DMS53 treated with DMSO at 0.1 percent for 48 hours (cell line): ENCODE data around the gene OFD1.
A peak's percentile ranks its signal among the peaks of the same experiment; 100 is the strongest.

ENCODE experiments used
- DNase-seq: peaks from one replicate; lab custom pipeline; 2025; ENCODE audit not compliant: unreplicated experiment; lab: John Stamatoyannopoulos, UW

OFD1 gene, protein sequence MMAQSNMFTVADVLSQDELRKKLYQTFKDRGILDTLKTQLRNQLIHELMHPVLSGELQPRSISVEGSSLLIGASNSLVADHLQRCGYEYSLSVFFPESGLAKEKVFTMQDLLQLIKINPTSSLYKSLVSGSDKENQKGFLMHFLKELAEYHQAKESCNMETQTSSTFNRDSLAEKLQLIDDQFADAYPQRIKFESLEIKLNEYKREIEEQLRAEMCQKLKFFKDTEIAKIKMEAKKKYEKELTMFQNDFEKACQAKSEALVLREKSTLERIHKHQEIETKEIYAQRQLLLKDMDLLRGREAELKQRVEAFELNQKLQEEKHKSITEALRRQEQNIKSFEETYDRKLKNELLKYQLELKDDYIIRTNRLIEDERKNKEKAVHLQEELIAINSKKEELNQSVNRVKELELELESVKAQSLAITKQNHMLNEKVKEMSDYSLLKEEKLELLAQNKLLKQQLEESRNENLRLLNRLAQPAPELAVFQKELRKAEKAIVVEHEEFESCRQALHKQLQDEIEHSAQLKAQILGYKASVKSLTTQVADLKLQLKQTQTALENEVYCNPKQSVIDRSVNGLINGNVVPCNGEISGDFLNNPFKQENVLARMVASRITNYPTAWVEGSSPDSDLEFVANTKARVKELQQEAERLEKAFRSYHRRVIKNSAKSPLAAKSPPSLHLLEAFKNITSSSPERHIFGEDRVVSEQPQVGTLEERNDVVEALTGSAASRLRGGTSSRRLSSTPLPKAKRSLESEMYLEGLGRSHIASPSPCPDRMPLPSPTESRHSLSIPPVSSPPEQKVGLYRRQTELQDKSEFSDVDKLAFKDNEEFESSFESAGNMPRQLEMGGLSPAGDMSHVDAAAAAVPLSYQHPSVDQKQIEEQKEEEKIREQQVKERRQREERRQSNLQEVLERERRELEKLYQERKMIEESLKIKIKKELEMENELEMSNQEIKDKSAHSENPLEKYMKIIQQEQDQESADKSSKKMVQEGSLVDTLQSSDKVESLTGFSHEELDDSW

DNA sequence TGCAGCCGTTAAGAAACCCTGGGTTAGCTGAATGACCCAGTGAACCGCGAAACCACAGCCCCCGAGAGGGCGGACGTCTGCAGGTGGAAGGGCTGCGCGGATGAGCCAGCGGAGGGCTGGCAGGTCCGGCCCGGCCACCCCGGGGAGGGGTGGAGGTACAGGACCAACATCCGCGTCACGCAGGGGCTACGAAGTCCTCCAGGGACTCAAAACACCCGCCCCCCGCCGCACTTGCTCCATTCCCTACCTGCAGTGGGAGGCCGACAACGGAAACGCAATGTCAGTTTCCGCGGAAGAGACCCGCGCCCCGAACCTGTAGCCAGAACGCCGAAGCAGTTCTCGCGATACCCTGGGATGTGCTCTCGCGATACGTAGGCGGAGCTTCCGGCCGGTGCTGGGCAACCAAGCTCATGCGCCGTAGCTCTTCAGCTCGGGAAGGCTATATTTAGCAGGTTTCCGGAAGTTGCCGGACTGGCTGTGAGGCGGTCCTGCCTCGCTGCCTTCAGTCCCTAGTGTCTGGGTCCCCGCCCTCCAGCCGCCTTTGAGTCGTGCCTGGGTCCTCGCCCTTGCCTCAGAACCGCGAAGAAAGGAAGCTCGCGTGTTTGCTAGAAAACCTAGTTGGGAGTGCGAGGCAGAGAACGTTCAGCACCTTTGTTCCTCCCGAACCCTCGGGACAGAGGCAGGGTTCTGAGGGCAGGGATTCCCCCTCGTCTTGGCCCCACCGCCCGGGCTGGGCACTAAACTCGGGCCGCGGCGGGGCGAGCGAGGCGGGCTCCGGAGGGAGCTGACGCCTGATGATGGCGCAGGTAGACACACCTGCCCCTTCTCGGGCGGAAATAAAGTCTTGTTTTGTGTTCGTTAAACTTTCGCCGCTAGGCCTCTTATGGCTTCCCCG, at the start of gene OFD1, which contains the start of gene TRAPPC2:
Gene OFD1 (plus strand): TSS at position 471 of the 895 bp plus-strand sequence. CDS start 324 bp downstream, at position 795.
Gene TRAPPC2 (minus strand): TSS at position 343 of the 895 bp plus-strand sequence. CDS start 14,657 bp downstream, outside the sequence.
- DNase-seq = peak; percentile 72

DNA sequence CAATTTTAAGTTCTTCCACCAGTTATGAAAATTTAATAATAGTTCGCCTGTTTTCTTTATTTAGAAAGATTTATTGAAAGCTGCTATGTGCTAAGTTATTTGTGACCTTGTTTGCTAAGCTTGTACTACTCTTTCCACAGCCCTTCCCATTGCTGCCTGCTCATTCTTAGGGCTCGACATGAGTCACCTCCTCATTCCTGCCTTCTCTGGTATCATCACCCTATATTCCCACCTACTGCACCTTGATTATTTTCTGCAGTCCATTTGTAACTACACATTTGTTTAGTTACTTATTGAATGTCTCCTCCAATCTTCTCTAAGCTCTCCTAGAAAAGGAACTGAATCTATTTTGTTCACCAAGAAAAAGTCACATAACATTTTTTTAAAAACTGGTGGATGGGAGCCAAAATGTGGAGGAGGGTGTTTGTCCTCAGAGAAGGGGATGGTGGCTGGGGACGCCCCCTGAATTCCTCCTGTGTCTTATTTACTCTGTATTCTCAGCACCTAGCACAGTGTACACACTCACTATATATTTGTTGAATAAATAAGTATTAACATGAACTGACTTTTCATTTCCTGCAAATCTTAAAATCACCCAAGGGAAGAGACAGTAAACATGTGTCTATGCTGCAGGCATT, 49.3 kb upstream of the OFD1 start:
- no peak for DNase-seq

DNA sequence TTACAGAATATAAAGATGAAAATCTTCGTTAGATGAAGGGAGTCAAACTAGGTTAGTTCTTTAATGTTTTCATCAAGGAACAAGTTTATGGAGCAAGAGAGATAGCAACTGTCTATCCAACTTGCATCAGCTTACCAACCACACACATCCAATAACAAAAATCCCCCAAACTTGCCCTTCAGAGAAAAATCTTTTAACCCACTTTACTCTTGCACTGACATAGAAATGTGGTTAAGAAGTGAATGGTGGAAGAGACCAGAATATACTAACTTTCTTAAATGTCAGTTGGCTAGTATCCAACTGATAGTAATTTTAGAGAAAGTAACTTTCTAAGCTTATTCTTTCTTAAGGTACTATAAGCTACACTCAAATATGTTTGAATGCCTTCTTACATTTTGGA, 47.3 kb upstream of the OFD1 start:
- DNase-seq = no peak

DNA sequence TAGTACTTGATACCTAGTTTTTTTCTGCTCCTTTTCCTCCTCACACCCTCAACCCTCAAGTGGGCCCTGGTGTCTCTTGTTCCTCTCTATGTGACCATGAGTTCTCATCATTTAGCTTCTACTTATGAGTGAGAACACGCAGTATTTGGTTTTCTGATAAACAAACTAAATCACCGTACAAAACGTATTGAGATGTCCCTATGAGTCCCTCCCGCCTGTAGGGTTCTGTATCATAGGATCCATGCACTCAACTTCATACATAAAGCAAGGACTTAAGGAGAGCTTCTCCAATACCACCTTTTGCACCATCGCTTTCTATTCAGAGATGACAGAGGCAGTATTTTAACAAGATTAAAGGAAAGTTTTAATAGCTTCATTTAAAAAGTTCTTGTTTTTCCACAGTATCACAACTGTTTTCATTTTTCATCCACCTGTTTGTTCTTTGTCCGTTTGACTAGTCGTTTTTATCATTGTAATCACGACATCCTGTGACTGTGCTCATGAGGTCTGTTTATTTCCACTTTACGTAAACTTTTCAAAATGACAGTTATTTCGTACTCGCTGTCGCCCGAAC, 46.1 kb upstream of the OFD1 start:
- no peak for DNase-seq

DNA sequence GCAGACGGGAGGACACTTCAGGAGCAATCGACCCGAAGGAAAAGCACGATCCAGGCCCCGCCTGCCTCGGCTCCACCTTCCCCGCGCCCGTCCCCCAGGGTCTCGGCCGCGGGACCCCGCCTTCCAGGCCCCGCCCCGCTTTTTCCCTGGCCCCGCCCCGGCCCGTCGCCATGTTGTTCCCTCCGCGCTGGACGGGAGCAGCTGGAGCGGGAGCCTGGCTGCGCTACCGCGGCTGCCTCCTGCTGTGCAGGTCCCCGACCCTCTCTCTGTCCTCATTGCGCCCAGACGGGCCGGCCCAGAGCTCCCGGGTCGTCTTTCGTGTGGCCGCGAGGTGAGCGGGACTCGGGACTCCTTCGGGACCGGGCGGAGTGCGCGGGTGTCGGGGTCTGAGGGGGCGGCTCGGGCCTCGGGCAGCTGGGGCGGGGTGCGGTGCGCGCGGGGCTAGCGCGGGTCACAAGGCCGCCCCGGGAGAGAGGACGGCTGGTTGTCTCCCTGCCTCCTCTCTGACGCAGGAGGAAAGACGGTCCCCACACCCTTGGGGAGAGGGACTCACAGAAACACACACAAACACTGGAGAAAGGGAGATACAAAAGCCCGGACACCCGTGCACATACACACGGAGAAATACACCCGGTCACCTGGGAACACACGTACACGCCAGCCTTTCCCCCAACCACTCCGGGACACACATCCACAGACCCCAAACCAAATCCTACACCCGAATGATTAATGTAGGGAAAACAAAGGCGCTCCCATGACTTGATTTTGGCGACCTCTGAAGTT, 45.4 kb upstream of the OFD1 start, which contains the start of gene RAB9A:
Gene RAB9A (plus strand): TSS at position 171 of the 783 bp plus-strand sequence. CDS start 19,619 bp downstream, outside the sequence.
- peak; percentile 11 for DNase-seq

DNA sequence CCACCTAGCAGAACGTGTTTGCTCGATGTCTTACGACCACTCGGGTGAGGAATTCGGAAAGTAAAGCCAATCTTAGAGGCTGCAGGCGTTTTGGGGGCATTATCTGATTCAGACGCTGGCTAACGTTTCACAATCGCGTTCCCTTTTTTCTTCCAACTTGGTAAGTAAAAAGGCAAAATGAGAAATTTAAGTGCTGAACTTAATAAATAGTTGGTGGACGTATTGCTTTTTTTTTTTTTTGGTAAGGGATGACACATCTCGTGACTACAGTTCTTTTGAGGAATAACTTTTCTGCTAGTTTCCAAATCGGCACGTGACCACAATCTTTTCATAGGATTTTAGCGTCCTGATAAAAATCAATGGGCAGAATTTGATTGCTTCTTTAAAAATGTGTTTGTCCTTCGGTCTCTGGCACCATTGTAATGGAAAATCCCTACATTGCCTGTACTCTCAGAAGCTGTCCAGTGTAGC, 44.8 kb upstream of the OFD1 start:
- no peak for DNase-seq

DNA sequence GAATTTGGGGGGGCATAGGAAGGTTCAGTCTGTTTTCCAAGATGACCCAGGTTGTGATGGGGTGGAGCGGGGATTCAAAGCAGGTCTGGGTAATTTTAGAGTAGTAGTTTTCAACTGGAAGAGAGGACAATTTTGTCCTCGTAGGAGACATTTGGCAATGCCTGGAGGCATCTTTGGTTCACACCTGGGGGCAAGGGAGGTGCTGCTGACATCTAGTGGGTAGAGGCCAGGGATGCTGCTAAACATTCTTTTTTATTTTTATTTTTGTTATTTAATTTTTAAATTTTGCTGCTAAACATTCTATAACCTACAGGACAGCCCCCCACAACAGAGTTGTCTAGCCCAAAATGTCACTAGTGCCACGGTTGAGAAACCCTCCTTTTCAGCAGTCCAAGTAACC, 43.7 kb upstream of the OFD1 start:
- DNase-seq = no peak

DNA sequence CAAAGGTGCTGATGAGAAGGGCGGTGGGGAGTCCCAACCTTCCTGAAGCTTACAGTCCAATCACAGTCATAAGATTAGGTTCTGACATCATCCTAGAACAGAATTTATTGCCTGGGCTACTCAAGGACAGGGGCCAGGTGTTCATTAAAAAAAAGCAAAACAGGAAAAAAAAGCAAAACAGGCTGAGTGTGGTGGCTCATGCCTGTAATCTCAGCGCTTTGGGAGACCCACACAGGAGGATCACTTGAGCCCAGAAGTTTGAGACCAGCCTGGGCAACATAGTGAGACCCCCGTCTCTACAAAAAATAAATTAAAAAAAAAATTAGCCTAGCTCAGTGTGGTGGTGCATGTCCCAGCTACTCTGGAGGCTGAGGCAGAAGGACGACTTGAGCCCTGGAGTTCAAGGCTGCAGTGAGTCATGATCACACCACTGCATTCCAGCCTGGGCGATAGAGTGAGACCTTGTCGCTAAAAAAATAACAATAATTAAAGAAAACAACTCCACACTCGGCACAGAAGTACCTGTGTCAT, 42.6 kb upstream of the OFD1 start:
- no peak for DNase-seq

DNA sequence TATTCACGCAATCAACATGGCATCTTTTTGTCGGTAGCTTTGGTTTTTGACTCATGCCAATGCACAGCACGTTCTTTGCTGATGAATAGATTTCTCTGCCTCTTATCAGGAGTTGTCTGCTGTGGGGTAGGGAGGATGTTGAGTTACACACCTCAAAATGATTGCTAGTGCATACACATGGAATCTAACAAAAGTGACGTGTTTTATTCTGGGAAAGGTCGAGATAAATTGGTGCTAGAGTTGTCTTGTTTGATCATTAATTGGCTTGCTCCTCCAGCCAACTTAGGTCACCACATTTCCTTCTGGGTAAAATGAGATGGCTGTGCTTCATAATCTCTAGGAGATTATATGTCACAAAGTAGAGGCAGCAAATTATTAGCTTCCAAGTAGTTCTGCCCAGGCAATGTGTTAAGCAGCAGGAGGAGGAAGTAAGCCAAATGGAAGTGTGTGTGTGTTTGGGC, 41.7 kb upstream of the OFD1 start:
- no peak for DNase-seq

DNA sequence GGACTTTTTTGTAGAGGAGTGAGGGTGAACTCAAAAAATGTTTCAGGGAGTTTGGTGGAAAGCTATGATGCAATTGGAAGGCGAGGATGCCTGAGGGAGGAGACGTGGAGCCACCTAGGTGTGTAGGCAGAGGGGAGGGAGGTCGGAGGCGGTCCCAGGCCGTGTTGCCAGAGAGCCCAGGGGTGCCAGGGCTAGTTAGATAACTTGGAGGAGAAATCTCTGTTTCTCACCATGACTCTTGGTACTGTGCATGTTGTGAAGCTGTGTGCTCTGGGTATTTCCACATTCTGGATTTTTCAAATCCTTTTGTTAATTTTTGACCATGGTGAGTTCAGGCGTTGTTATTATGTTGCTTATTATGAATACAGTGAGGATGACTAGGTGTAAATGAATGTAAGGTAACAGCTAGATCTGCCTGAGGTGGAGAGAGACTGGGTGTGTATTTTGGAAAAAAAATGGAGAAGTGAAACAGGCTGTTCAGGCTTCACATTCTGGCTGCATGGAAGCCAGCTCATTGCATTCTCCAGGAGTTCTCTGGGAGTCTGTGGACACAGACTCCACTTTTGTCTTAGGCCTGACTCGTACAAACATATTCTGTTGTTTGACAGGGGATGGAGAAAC, 41.1 kb upstream of the OFD1 start:
- DNase-seq = no peak

DNA sequence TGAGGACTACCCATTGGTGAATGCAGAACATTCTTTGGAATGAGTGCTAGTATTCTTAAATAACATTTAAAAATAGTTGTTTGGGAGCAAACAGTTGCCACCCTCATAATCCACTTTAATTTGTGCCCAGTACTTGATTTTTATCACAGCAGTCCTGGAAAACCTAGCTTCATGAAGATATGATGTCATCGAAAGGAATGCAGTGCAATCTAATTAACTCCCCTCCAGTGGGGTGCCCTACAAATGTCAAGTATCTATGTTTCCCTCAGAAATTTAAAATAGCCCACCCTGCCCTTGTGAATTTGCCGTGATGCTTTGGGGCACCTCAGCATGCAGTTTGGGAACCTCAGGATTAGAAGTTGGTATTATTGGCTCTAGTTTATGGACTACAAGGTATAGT, 40.2 kb upstream of the OFD1 start:
- no peak for DNase-seq

DNA sequence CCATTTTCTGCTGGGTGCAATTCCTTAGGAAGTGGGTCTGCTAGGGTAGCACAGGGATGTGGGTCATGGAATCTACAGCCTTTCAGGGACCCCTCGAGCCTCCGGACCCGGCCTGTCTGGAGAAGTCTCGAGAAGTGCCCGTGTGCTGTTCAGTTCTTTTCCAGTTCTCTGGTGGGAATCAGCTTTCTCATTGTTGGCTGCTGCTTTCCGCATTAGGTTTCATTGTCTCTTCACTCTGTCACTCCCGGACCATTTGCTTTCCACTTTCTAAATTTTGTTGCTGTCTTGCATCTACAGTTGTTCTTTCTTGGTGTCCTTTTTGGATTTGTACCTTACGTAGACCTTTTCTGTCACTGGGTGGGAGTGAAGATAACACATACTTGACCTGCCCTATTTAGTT, 39.6 kb upstream of the OFD1 start:
- DNase-seq = no peak

DNA sequence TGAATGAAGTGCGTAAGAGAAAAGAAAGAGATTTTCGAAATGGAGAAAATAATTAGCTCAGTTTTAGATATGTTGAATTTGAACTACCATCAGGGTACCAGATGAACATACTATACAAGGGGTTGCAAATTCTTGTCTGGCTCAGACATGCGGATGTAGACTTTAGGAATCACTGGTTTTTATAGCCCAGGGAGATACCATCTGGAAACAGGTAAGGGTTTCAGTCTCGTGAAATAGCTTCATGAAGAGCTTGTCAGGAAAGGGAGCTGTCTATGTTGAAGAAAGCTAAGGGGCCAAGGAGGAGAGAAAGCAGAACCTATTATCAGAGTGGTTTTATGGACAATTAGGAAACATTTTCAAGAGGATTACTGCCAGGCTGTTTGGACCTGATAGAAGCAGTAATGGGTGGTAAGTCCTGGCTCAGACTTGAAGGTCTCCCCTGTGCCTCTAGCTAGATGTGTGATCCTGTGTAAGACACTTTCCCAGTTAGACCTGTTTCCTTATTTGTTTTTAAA, 38.9 kb upstream of the OFD1 start:
- no peak for DNase-seq

DNA sequence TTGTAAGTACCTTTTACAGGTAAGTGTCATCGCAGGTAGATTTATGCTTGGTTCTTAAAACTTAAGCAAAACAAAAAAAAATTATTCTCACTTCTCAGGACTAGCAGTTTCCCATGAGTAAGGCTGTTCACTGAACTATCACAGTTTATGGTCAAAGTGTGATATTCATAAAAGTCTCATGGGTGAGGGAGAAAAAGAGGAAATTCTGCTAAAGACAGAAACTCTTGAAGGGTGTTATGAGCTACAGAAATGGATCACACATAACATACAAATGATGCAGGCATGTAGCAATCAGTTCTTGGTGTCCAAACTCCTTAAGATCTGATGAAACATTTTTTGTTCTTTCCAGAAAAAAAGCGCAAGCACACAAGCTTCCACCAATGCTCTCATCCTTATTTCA, 37.1 kb upstream of the OFD1 start:
- DNase-seq = no peak

DNA sequence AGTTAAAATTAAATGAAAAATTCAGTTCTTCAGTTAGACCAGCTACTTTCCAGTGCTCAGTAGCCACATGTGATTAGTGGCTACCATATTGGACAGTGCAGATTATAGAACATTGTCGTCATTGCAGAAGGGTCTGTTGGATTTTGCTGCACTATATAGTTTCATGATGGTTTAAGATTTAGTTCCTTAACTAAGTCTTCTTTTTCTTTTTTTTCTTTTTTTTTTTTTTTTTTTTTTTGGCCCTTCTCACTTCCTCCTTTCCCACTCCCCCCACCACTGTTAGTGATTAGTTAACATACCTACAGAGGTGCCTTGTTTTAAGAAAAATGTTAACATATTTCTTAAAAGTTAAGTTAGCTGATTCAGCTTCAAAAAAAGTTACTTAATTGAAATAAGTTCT, 36.6 kb upstream of the OFD1 start:
- no peak for DNase-seq

DNA sequence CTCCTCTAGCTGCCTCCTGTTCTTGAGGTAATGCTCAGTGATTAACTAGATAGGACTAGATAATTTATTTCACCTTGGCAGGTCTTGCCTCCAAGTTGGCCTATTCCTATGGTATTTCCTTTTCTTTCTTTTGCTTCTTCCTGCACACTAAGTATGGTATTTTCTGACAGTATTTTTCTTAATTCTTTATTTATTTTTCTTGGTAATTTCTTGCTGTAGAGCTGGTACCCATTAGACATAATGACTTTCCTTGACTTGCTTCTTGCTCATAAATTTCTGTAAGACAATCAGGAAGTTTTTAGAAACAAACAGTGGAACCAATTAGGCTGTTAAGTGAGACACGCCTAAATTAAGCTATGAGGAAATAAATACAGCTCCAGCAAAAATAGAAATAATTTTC, 36.1 kb upstream of the OFD1 start:
- no peak for DNase-seq

DNA sequence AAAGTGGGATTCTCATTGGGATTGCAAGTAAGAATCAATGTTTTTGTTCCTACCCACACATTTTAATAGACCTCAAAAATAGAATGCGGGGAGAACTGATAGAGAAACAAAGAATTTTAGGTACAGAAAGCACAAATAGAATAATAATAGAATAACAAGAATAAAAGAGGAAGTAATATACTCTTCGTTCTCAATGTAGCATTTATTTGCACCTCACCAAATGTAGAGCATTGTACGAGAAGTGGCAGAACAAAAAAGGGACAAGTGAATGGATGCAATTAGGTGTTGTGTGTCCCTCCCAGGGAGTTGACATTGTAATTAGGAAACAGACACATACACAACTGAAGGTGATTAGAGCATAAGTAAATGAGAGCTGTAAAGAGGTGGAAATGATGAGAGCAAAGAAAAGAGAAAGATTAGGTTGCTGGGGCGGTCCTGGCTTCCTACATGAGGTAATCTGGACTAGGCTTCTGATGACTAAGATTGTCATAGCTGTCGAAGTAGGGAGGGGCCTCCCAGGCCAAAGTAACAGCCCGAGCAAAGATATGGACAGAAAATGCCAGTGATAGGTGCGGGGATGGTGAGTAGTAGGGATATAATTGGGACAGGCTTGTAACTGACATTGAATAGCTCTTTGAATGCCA, 35.2 kb upstream of the OFD1 start:
- no peak for DNase-seq
